Mucosa of descending colon (tissue), 3 donors: ENCODE results near the gene MYH4. TPM values are rescaled to one million over a fixed set of nuclear protein-coding genes. Genes with fewer than 3 reads are reported as not detected.

Source experiments
- ATAC-seq: fragments of 200-7000 bp; cut with Tn5 transposase; one replicate; pipeline ENCODE4 v1.9.1; 2020; ENCODE audit warnings: mild to moderate bottlenecking, moderate library complexity
- DNase-seq, 3 donors: peaks; one replicate each; pipeline ENCODE4 v3.0.0-alpha.2; 2020
- H3K36me3 ChIP-seq: fragments of 200-600 bp; one replicate; pipeline ENCODE4 v1.8.0; 2021; ENCODE audit warnings: low read depth, mild to moderate bottlenecking
- H3K4me1 ChIP-seq: fragments of 200-600 bp; one replicate; pipeline ENCODE4 v1.8.0; 2021; ENCODE audit warnings: low read depth, mild to moderate bottlenecking
- H3K4me3 ChIP-seq: fragments of 200-600 bp; one replicate; pipeline ENCODE4 v1.8.0; 2021; ENCODE audit warnings: mild to moderate bottlenecking
- H3K9me3 ChIP-seq: fragments of 200-600 bp; one replicate; pipeline ENCODE4 v1.8.0; 2021; ENCODE audit warnings: mild to moderate bottlenecking
- intact Hi-C, 2 donors: fragments of 100-400 bp; cut with DNase I in 1 of 2; cut with micrococcal nuclease in 1 of 2; formaldehyde crosslinking; loops; one replicate each; pipeline versions ENCODE4 v1.11.0 to v1.11.1; 2022; cut with DNase I, micrococcal nuclease
- total RNA-seq, 3 donors: library from RNA; stranded (reverse); fragmentation: NEBNext Ultra II Directional in 2 of 3; extraction: Animal tissue kit (Norgen Biotek cat#: 25700) in 2 of 3; gene quantifications; one replicate each; pipeline versions ENCODE4 v1.2.1 to v1.2.4, GENCODE V29; 2021 to 2023
- TF ChIP-seq, protein P1 (sequence below): fragments of 200-600 bp; IDR thresholded peaks from one replicate; pipeline ENCODE4 v1.8.0; 2022; ENCODE audit warnings: antibody characterized with exemption, mild to moderate bottlenecking
- donor health status: DM: no; HTN: no; CAD: no; lungs with moderate emphysema.
- donor health status: DM: no; HTN: no; CAD: no.
- donor health status: DM: no; HTN: yes; CAD: no.

The MYH4 gene
- total RNA-seq, 3 donors from 2014 or later: not detected

DNA sequence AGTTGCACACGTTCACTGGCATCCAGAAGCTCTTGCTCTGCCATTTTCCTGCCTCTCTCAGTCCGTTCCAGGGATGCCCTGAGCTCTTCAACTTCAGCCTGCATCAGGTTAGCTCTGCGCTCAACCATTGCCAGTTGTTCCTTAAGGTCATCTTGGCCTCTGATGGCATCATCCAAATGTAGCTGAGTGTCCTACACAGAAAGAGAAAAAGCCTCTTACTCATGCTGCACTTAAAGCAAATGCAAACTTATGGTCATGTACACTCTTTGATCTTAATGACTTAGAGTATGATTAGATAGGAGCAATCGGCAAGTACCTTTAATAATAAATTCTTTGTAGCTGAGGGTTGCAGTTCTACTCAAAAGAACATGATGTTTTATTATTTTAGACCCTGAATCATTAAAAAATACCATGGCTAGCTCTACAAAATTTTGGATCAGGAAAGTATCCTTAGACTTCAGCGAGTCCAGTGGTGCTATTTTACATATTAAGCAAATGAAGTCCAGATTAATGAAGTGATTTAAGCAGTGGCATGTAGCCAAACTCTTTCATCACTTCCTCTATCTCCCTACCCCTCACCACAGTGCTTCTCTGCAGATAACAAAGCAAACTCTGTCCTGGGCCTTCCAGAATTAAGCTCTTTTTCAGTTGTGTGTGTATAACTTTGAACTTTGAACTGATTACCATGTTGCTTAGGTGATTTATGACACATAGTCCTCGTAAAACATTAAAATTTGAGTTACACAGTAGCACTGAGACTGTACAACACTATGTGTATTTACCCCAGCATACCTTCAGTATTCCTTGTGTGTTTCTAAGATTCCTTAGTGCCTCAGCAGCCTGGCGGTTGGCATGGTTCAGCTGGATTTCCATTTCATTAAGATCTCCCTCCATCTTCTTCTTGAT, 22.1 kb downstream of the MYH4 start:
- Histone ChIP-seq H3K9me3 (no peaks in the 10 kb centered on the region), H3K4me1 (peaks cover 5% of the 10 kb centered on the region), H3K36me3 (no peaks in the 10 kb centered on the region), H3K4me3 (no peak overlapping the region)
- intact Hi-C loops: no loop called here
- ATAC-seq (peak; percentile 98), DNase-seq (peak in 2 of 3 donors; percentile 38 to 47)
- TF ChIP-seq, protein P1, sequence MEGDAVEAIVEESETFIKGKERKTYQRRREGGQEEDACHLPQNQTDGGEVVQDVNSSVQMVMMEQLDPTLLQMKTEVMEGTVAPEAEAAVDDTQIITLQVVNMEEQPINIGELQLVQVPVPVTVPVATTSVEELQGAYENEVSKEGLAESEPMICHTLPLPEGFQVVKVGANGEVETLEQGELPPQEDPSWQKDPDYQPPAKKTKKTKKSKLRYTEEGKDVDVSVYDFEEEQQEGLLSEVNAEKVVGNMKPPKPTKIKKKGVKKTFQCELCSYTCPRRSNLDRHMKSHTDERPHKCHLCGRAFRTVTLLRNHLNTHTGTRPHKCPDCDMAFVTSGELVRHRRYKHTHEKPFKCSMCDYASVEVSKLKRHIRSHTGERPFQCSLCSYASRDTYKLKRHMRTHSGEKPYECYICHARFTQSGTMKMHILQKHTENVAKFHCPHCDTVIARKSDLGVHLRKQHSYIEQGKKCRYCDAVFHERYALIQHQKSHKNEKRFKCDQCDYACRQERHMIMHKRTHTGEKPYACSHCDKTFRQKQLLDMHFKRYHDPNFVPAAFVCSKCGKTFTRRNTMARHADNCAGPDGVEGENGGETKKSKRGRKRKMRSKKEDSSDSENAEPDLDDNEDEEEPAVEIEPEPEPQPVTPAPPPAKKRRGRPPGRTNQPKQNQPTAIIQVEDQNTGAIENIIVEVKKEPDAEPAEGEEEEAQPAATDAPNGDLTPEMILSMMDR: no peak

- intact Hi-C loops: no loop called here
- H3K36me3 ChIP-seq: no peaks in the 10 kb centered on the region
- no peak for DNase-seq
- H3K9me3 ChIP-seq: no peaks in the 10 kb centered on the region
- H3K4me1 ChIP-seq: no peaks in the 10 kb centered on the region
- no peak overlapping the region for H3K4me3 ChIP-seq
- ATAC-seq: no peak
- TF ChIP-seq, protein P1: no peak
Observed at GRCh38 chr17:10439816-10440215, 29.5 kb downstream of the MYH4 start.

DNA sequence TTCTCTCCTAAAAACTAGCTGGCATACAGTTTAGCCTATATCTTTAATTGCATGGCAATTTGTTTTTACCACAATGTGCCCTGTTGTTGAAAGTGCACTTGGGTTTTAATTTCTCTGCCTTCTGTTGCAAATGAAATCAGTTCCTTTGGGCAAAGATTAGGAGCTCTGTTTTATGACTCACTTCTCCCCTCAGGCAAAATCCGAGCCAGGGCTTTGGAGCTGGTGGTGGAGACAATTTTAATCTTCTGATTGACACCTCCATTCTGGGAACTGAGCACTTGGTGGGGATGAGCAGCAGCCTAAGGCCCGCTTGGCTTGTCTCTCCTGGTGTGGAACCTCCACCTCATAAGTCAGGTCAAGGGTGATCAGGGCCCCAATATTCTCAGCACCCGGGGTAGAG, 34.3 kb downstream of the MYH4 start:
- DNase-seq (no peak), ATAC-seq (no peak)
- Histone ChIP-seq H3K9me3 (no peaks in the 10 kb centered on the region), H3K4me3 (no peak overlapping the region), H3K4me1 (no peaks in the 10 kb centered on the region), H3K36me3 (no peaks in the 10 kb centered on the region)
- intact Hi-C loops: no loop called here
- TF ChIP-seq, protein P1: no peak

- TF ChIP-seq, protein P1: no peak
- Histone ChIP-seq H3K9me3 (no peaks in the 10 kb centered on the region), H3K4me3 (no peak overlapping the region), H3K36me3 (no peaks in the 10 kb centered on the region), H3K4me1 (no peaks in the 10 kb centered on the region)
- intact Hi-C loops: no loop called here
- ATAC-seq (no peak), DNase-seq (no peak)
Observed at GRCh38 chr17:10429421-10430045, 39.8 kb downstream of the MYH4 start.

GRCh38 chr17:10428781-10429180, 40.6 kb downstream of the MYH4 start:
- intact Hi-C loops: no loop called here
- Histone ChIP-seq H3K4me1 (no peaks in the 10 kb centered on the region), H3K4me3 (no peak overlapping the region), H3K9me3 (no peaks in the 10 kb centered on the region), H3K36me3 (no peaks in the 10 kb centered on the region)
- TF ChIP-seq, protein P1: no peak
- ATAC-seq: no peak
- no peak for DNase-seq
